Activated T-cell treated with anti-CD3 and anti-CD28 coated beads, Interleukin-2, amount 50 U/mL, for 72 hours (primary cell): ENCODE measurements around the gene FOXL3. TPM values are rescaled to one million over a fixed set of nuclear protein-coding genes. Genes with fewer than 3 reads are reported as not detected.

ENCODE experiments used
- ATAC-seq, 2 donors: fragments of 150-1000 bp; cut with Tn5 transposase; replicated peaks in 1 of 2; 2 replicates each; pipeline ENCODE4 v1.10.0; 2021; ENCODE audit warnings: moderate library complexity in 2 of 2, mild to moderate bottlenecking in 1 of 2
- DNase-seq, 2 donors: peaks; one replicate each; pipeline ENCODE4 v3.0.0; 2021 to 2022; ENCODE audit warnings: mixed read lengths in 1 of 2
- H3K27ac Mint-ChIP-seq: one replicate; pipeline ENCODE4 v1.8.0; 2022; ENCODE audit warnings: mild to moderate bottlenecking, moderate library complexity, mixed read lengths
- H3K27me3 Mint-ChIP-seq: one replicate; pipeline ENCODE4 v1.8.0; 2022; ENCODE audit warnings: low read depth, mixed read lengths
- H3K36me3 Mint-ChIP-seq, 2 donors: one replicate each; pipeline ENCODE4 v1.8.0; 2022; ENCODE audit warnings: mixed read lengths in 2 of 2, mild to moderate bottlenecking in 1 of 2; ENCODE audit not compliant: insufficient read depth in 2 of 2
- H3K4me1 Mint-ChIP-seq: one replicate; pipeline ENCODE4 v1.8.0; 2022; ENCODE audit warnings: low read depth, mixed read lengths
- H3K4me3 Mint-ChIP-seq, 2 donors: one replicate each; pipeline ENCODE4 v1.8.0; 2022; ENCODE audit warnings: mild to moderate bottlenecking in 2 of 2, mixed read lengths in 2 of 2, moderate library complexity in 2 of 2
- H3K9me3 Mint-ChIP-seq, 2 donors: one replicate each; pipeline ENCODE4 v1.8.0; 2022; ENCODE audit warnings: mixed read lengths in 2 of 2
- total RNA-seq, 2 donors: library from RNA; stranded (reverse); gene quantifications; one replicate each; pipeline ENCODE4 v1.2.3, GENCODE V29; 2022

FOXL3 gene
- total RNA-seq, 2 donors from 2014 or later: not detected

- Mint-ChIP-seq H3K4me3 (no peak overlapping the region), H3K27me3 (peaks cover 11% of the 10 kb centered on the region), H3K4me1 (no peaks in the 10 kb centered on the region), H3K9me3 (no peaks in the 10 kb centered on the region), H3K27ac (no peak overlapping the region), H3K36me3 (no peaks in the 10 kb centered on the region)
- no peak for DNase-seq
- no peak for ATAC-seq
Measured at GRCh38 chr7:324011-324410, 34.0 kb downstream of the FOXL3 start.

- no peak for ATAC-seq
- no peak overlapping the region for H3K27ac Mint-ChIP-seq
- H3K9me3 Mint-ChIP-seq: no peaks in the 10 kb centered on the region
- no peaks in the 10 kb centered on the region for H3K4me1 Mint-ChIP-seq
- no peaks in the 10 kb centered on the region for H3K27me3 Mint-ChIP-seq
- H3K4me3 Mint-ChIP-seq: no peak overlapping the region
- no peak for DNase-seq
- no peaks in the 10 kb centered on the region for H3K36me3 Mint-ChIP-seq
Measured at GRCh38 chr7:325051-325798, 35.3 kb downstream of the FOXL3 start.

- no peaks in the 10 kb centered on the region for H3K9me3 Mint-ChIP-seq
- H3K4me3 Mint-ChIP-seq: no peak overlapping the region
- H3K36me3 Mint-ChIP-seq: no peaks in the 10 kb centered on the region
- DNase-seq (no peak), ATAC-seq (no peak)
- no peaks in the 10 kb centered on the region for H3K27me3 Mint-ChIP-seq
- no peak overlapping the region for H3K27ac Mint-ChIP-seq
- no peaks in the 10 kb centered on the region for H3K4me1 Mint-ChIP-seq
Measured at GRCh38 chr7:325811-326210, 35.8 kb downstream of the FOXL3 start.

- Mint-ChIP-seq H3K36me3 (no peaks in the 10 kb centered on the region), H3K4me1 (no peaks in the 10 kb centered on the region), H3K27ac (no peak overlapping the region), H3K4me3 (no peak overlapping the region), H3K9me3 (no peaks in the 10 kb centered on the region), H3K27me3 (no peaks in the 10 kb centered on the region)
- ATAC-seq: no peak
- no peak for DNase-seq
Measured at GRCh38 chr7:326273-326672, 36.3 kb downstream of the FOXL3 start.

- ATAC-seq (no peak), DNase-seq (no peak)
- Mint-ChIP-seq H3K36me3 (no peaks in the 10 kb centered on the region), H3K4me1 (no peaks in the 10 kb centered on the region), H3K27ac (no peak overlapping the region), H3K9me3 (no peaks in the 10 kb centered on the region), H3K27me3 (no peaks in the 10 kb centered on the region), H3K4me3 (no peak overlapping the region)
Measured at GRCh38 chr7:326809-327232, 36.9 kb downstream of the FOXL3 start.

GRCh38 chr7:327233-327931 lies 37.4 kb downstream of the FOXL3 start:
- Mint-ChIP-seq H3K27ac (no peak overlapping the region), H3K27me3 (no peaks in the 10 kb centered on the region), H3K4me3 (no peak overlapping the region), H3K9me3 (no peaks in the 10 kb centered on the region), H3K36me3 (no peaks in the 10 kb centered on the region), H3K4me1 (no peaks in the 10 kb centered on the region)
- ATAC-seq (no peak), DNase-seq (no peak)

- Mint-ChIP-seq H3K36me3 (no peaks in the 10 kb centered on the region), H3K27ac (no peak overlapping the region), H3K9me3 (no peaks in the 10 kb centered on the region), H3K27me3 (no peaks in the 10 kb centered on the region), H3K4me1 (no peaks in the 10 kb centered on the region), H3K4me3 (no peak overlapping the region)
- ATAC-seq (no peak), DNase-seq (no peak)
Measured at GRCh38 chr7:327991-328702, 38.2 kb downstream of the FOXL3 start.

- DNase-seq (no peak), ATAC-seq (no peak)
- Mint-ChIP-seq H3K9me3 (peaks cover 7% of the 10 kb centered on the region in 2 donors), H3K4me3 (no peak overlapping the region), H3K27ac (no peak overlapping the region), H3K4me1 (peaks cover 5% of the 10 kb centered on the region), H3K36me3 (peaks cover 3 to 5% of the 10 kb centered on the region in 2 donors), H3K27me3 (no peaks in the 10 kb centered on the region)
Measured at GRCh38 chr7:329691-330281, 39.8 kb downstream of the FOXL3 start.

- no peak overlapping the region for H3K4me3 Mint-ChIP-seq
- no peaks in the 10 kb centered on the region for H3K27me3 Mint-ChIP-seq
- H3K9me3 Mint-ChIP-seq: peaks cover 11% of the 10 kb centered on the region in 2 donors
- no peak overlapping the region for H3K27ac Mint-ChIP-seq
- ATAC-seq (no peak), DNase-seq (no peak)
- H3K4me1 Mint-ChIP-seq: peaks cover 5% of the 10 kb centered on the region
- H3K36me3 Mint-ChIP-seq: peaks cover 5 to 8% of the 10 kb centered on the region in 2 donors
Measured at GRCh38 chr7:330511-331230, 40.7 kb downstream of the FOXL3 start.

- ATAC-seq (no peak), DNase-seq (no peak)
- peaks cover 11% of the 10 kb centered on the region in 2 donors for H3K9me3 Mint-ChIP-seq
- H3K27ac Mint-ChIP-seq: no peak overlapping the region
- no peak overlapping the region for H3K4me3 Mint-ChIP-seq
- peaks cover 5 to 8% of the 10 kb centered on the region in 2 donors for H3K36me3 Mint-ChIP-seq
- H3K27me3 Mint-ChIP-seq: no peaks in the 10 kb centered on the region
- H3K4me1 Mint-ChIP-seq: peaks cover 5% of the 10 kb centered on the region
Measured at GRCh38 chr7:332020-332517, 42.1 kb downstream of the FOXL3 start.

GRCh38 chr7:332646-333392 lies 42.8 kb downstream of the FOXL3 start:
- Mint-ChIP-seq H3K4me1 (peaks cover 9% of the 10 kb centered on the region), H3K4me3 (peak overlapping the region; percentile 48 to 49), H3K36me3 (peaks cover 5 to 8% of the 10 kb centered on the region in 2 donors), H3K27me3 (no peaks in the 10 kb centered on the region), H3K9me3 (peaks cover 11% of the 10 kb centered on the region in 2 donors), H3K27ac (no peak overlapping the region)
- peak; percentile 99 to 100 for ATAC-seq
- peak; percentile 91 to 95 for DNase-seq

- H3K4me3 Mint-ChIP-seq: no peak overlapping the region
- no peaks in the 10 kb centered on the region for H3K27me3 Mint-ChIP-seq
- H3K36me3 Mint-ChIP-seq: peaks cover 5 to 8% of the 10 kb centered on the region in 2 donors
- H3K4me1 Mint-ChIP-seq: peaks cover 9% of the 10 kb centered on the region
- no peak for DNase-seq
- no peak for ATAC-seq
- peaks cover 11% of the 10 kb centered on the region in 2 donors for H3K9me3 Mint-ChIP-seq
- no peak overlapping the region for H3K27ac Mint-ChIP-seq
Measured at GRCh38 chr7:333393-333764, 43.4 kb downstream of the FOXL3 start.
